OCI-LY3 (cell line): ENCODE data around the gene P2RY6.

ENCODE experiments used
- H2AFZ ChIP-seq: fragments of 200-600, 300-600 bp; shearing (Covaris generic); 2 replicates; pipeline ENCODE4 v1.6.0; 2014; ENCODE audit warnings: antibody characterized with exemption, low read depth, low read length
- H3K27ac ChIP-seq: fragments of 200-600, 300-600 bp; sonication (generic); 2 replicates; pipeline ENCODE4 v1.5.1; 2014; ENCODE audit warnings: mild to moderate bottlenecking, low read length, moderate library complexity, mixed read lengths
- H3K27me3 ChIP-seq: fragments of 200-600, 300-600 bp; sonication (generic); 2 replicates; pipeline ENCODE4 v1.6.1; 2014; ENCODE audit warnings: low read depth, low read length, mixed read lengths
- H3K36me3 ChIP-seq: fragments of 200-600, 300-600 bp; sonication (generic); replicated peaks from 2 replicates; pipeline ENCODE3; 2014; ENCODE audit warnings: low read depth, low read length, mixed read lengths
- H3K4me1 ChIP-seq: fragments of 300-600, 200-600 bp; sonication (generic); 2 replicates; pipeline ENCODE4 v1.6.1; 2014; ENCODE audit warnings: low read length, mixed read lengths
- H3K4me2 ChIP-seq: fragments of 200-600, 300-600 bp; sonication (generic); 2 replicates; pipeline ENCODE4 v1.6.1; 2014; ENCODE audit warnings: low read length, mixed read lengths
- H3K4me3 ChIP-seq: fragments of 300-600, 200-600 bp; sonication (generic); 2 replicates; pipeline ENCODE4 v1.5.1; 2014; ENCODE audit warnings: antibody characterized with exemption, mild to moderate bottlenecking, low read length, moderate library complexity
- H3K79me2 ChIP-seq: fragments of 300-600, 200-600 bp; shearing (Covaris generic); 2 replicates; pipeline ENCODE4 v1.6.1; 2014; ENCODE audit warnings: mild to moderate bottlenecking, low read length, mixed read lengths
- H3K9ac ChIP-seq: fragments of 300-600, 200-600 bp; shearing (Covaris generic); 2 replicates; pipeline ENCODE4 v1.6.0; 2014; ENCODE audit warnings: mild to moderate bottlenecking, low read length, moderate library complexity
- H3K9me3 ChIP-seq: fragments of 200-600, 300-600 bp; shearing (Covaris generic); 2 replicates; pipeline ENCODE4 v1.6.1; 2014; ENCODE audit warnings: low read length, mixed read lengths; ENCODE audit not compliant: insufficient read depth
- H4K20me1 ChIP-seq: fragments of 200-600, 300-600 bp; sonication (generic); 2 replicates; pipeline ENCODE4 v1.6.1; 2016; ENCODE audit warnings: low read length, mixed read lengths; ENCODE audit not compliant: insufficient read depth
- CTCF ChIP-seq: fragments of 200-600, 300-600 bp; sonication (generic); IDR thresholded peaks from 2 replicates; pipeline ENCODE4 v1.5.1; 2014; ENCODE audit warnings: antibody characterized with exemption, low read length, low read depth
- EZH2phosphoT487 ChIP-seq: fragments of 200-600 bp; shearing (Covaris generic); IDR thresholded peaks from 2 replicates; pipeline ENCODE4 v1.6.1; 2018; ENCODE audit warnings: antibody characterized with exemption, mixed run types, low read depth

Gene P2RY6

GRCh38 chr11:73233211-73233610 lies 38.9 kb upstream of the P2RY6 start:
- Histone ChIP-seq H4K20me1 (no peaks in the 10 kb centered on the region), H3K27ac (no peak overlapping the region), H3K4me3 (no peak overlapping the region), H3K9ac (no peak overlapping the region), H3K27me3 (no peaks in the 10 kb centered on the region), H3K36me3 (no peaks in the 10 kb centered on the region), H3K79me2 (no peaks in the 10 kb centered on the region), H2AFZ (no peak overlapping the region), H3K9me3 (no peaks in the 10 kb centered on the region), H3K4me1 (0 out of 2 replicates have a peak, but pooled peaks cover 3% of the 10 kb centered on the region), H3K4me2 (no peak overlapping the region)
- TF ChIP-seq EZH2phosphoT487 (no peak), CTCF (no peak)

GRCh38 chr11:73233692-73234470 lies 38.3 kb upstream of the P2RY6 start:
- no peak for TF ChIP-seq CTCF
- TF ChIP-seq EZH2phosphoT487, result no peak
- Histone ChIP-seq H4K20me1 (no peaks in the 10 kb centered on the region), H3K27me3 (no peaks in the 10 kb centered on the region)

GRCh38 chr11:73234471-73235181 lies 37.5 kb upstream of the P2RY6 start:
- H3K36me3 ChIP-seq, result no peaks in the 10 kb centered on the region
- no peaks in the 10 kb centered on the region for H4K20me1 ChIP-seq
- no peak for TF ChIP-seq EZH2phosphoT487
- no peak for TF ChIP-seq CTCF
- H3K9me3 ChIP-seq, result no peaks in the 10 kb centered on the region
- no peak overlapping the region for H3K4me3 ChIP-seq
- 0 out of 2 replicates have a peak, but pooled peaks cover 3% of the 10 kb centered on the region for H3K4me1 ChIP-seq
- no peak overlapping the region for H2AFZ ChIP-seq
- no peak overlapping the region for H3K9ac ChIP-seq
- no peak overlapping the region for H3K27ac ChIP-seq
- H3K79me2 ChIP-seq, result no peaks in the 10 kb centered on the region
- no peaks in the 10 kb centered on the region for H3K27me3 ChIP-seq
- H3K4me2 ChIP-seq, result no peak overlapping the region

More at GRCh38 chr11:73233692-73234470, 38.3 kb upstream of the P2RY6 start:
- Histone ChIP-seq H3K4me1 (0 out of 2 replicates have a peak, but pooled peaks cover 3% of the 10 kb centered on the region), H3K27ac (no peak overlapping the region), H3K36me3 (no peaks in the 10 kb centered on the region), H3K79me2 (no peaks in the 10 kb centered on the region), H2AFZ (no peak overlapping the region), H3K9ac (no peak overlapping the region), H3K9me3 (no peaks in the 10 kb centered on the region), H3K4me3 (no peak overlapping the region), H3K4me2 (no peak overlapping the region)

- no peak overlapping the region for H3K9ac ChIP-seq
- no peak for TF ChIP-seq CTCF
- TF ChIP-seq EZH2phosphoT487, result no peak
- H3K27me3 ChIP-seq, result no peaks in the 10 kb centered on the region
- H3K4me3 ChIP-seq, result no peak overlapping the region
- no peak overlapping the region for H2AFZ ChIP-seq
- no peak overlapping the region for H3K4me2 ChIP-seq
- H3K4me1 ChIP-seq, result 0 out of 2 replicates have a peak, but pooled peaks cover 3% of the 10 kb centered on the region
- no peaks in the 10 kb centered on the region for H3K36me3 ChIP-seq
- no peak overlapping the region for H3K27ac ChIP-seq
- no peaks in the 10 kb centered on the region for H4K20me1 ChIP-seq
- H3K9me3 ChIP-seq, result no peaks in the 10 kb centered on the region
- no peaks in the 10 kb centered on the region for H3K79me2 ChIP-seq
Observed at GRCh38 chr11:73235236-73235786, 36.8 kb upstream of the P2RY6 start.
